Sciatic nerve (tissue), 2 donors: ENCODE data around the gene PSMB1. TPM values are rescaled to one million over a fixed set of nuclear protein-coding genes. Genes with fewer than 3 reads are reported as not detected.
"Not testable (repeated sequence)": the region's sequence is repeated elsewhere in the genome, so short reads cannot be mapped to it uniquely, and the experiment has no call there.

Experiments
- ATAC-seq: fragments of 200-7000 bp; cut with Tn5 transposase; one replicate; pipeline ENCODE4 v1.9.1; 2020; ENCODE audit warnings: mild to moderate bottlenecking, moderate library complexity
- DNase-seq: peaks from one replicate; pipeline ENCODE4 v3.0.0-alpha.2; 2020; ENCODE audit warnings: low spot score
- intact Hi-C: fragments of 100-400 bp; cut with DNase I; formaldehyde crosslinking; loops from one replicate; pipeline ENCODE4 v1.14.2; 2022
- total RNA-seq: library from RNA; stranded (reverse); fragmentation: NEBNext Ultra II Directional; extraction: Animal tissue kit (Norgen Biotek cat#: 25700); gene quantifications from one replicate; pipeline ENCODE4 v1.2.1, GENCODE V29; 2021
- donor health status: DM: no; HTN: no; CAD: no.
- donor health status: DM: no; HTN: no; CAD: no.

Gene PSMB1
- total RNA-seq, 1 donor from 2014 or later, result 108 TPM

- intact Hi-C loops, DNase-seq, ATAC-seq: not testable (repeated sequence)
These were observed 44.0 kb downstream of the PSMB1 start for GRCh38 chr6:170508892-170509722.

GRCh38 chr6:170508275-170508674 lies 44.8 kb downstream of the PSMB1 start:
- intact Hi-C loops, DNase-seq, ATAC-seq: not testable (repeated sequence)

GRCh38 chr6:170507728-170508127 lies 45.4 kb downstream of the PSMB1 start:
- DNase-seq, intact Hi-C loops, ATAC-seq: not testable (repeated sequence)

GRCh38 chr6:170506446-170506845 lies 46.7 kb downstream of the PSMB1 start:
- DNase-seq (no peak), ATAC-seq (no peak)
- intact Hi-C loops, result no loop called here

- DNase-seq (no peak), ATAC-seq (no peak)
- intact Hi-C loops, result no loop called here
These were observed 47.8 kb downstream of the PSMB1 start for GRCh38 chr6:170505306-170505705.

- DNase-seq (no peak), ATAC-seq (no peak)
- intact Hi-C loops, result no loop called here
These were observed 48.6 kb downstream of the PSMB1 start for GRCh38 chr6:170504479-170504878.

GRCh38 chr6:170503414-170503761 lies 49.7 kb downstream of the PSMB1 start:
- ATAC-seq (no peak), DNase-seq (no peak)
- intact Hi-C loops, result no loop called here

GRCh38 chr6:170502733-170503413 lies 50.2 kb downstream of the PSMB1 start:
- ATAC-seq, DNase-seq, intact Hi-C loops: not testable (repeated sequence)

GRCh38 chr6:170502268-170502667 lies 50.8 kb downstream of the PSMB1 start:
- ATAC-seq, DNase-seq, intact Hi-C loops: not testable (repeated sequence)

GRCh38 chr6:170500955-170501590 lies 52.0 kb downstream of the PSMB1 start:
- ATAC-seq, result no peak
- DNase-seq, result no peak
- intact Hi-C loops, result no loop called here

GRCh38 chr6:170497841-170498301 lies 55.2 kb downstream of the PSMB1 start:
- ATAC-seq, result no peak

GRCh38 chr6:170493354-170493753 lies 59.8 kb downstream of the PSMB1 start:
- no peak for ATAC-seq
- DNase-seq, result no peak
- intact Hi-C loops, result no loop called here

More at GRCh38 chr6:170497841-170498301, 55.2 kb downstream of the PSMB1 start:
- no peak for DNase-seq
- intact Hi-C loops, result no loop called here

GRCh38 chr6:170490259-170490658 lies 62.8 kb downstream of the PSMB1 start:
- no peak for DNase-seq
- no peak for ATAC-seq
- intact Hi-C loops, result no loop called here

- ATAC-seq (no peak), DNase-seq (no peak)
- intact Hi-C loops, result no loop called here
These were observed 63.3 kb downstream of the PSMB1 start for GRCh38 chr6:170489836-170490235.

- intact Hi-C loops, result no loop called here
- ATAC-seq (no peak), DNase-seq (no peak)
These were observed 65.3 kb downstream of the PSMB1 start for GRCh38 chr6:170487707-170488329.

GRCh38 chr6:170485159-170485558 lies 67.9 kb downstream of the PSMB1 start:
- intact Hi-C loops, result no loop called here
- no peak for ATAC-seq
- DNase-seq, result no peak
